ENCODE measurements around the gene BIRC2.

BIRC2 gene

GRCh38 chr11:102426000-102426399 lies 79.0 kb downstream of the BIRC2 start:
- no peak overlapping the region for H3K27ac ChIP-seq
- no peak for DNase-seq (ENCODE audit: low read depth, low spot score)

DNA sequence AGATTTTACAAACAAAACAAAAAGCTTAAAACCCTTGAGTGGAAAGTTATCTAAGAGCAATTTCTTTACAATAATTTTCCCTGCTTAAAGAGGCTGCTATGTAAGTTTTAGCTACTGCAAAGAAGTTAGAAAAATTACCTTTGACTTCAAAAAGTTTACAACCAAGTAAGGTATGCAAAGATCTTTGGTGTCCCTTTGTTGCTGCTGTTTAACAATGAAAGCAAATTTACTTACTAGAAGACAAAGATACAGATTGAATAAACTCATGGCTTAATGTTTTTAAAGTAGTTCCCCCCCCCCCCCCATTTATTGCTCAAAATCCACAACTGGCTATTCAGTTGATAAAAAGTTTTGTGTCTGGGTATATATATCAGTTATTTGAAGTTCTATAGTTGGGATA lies 79.6 kb downstream of the BIRC2 start:
- H3K27ac ChIP-seq, result no peak overlapping the region
- DNase-seq (ENCODE audit: low read depth, low spot score), result no peak

DNA sequence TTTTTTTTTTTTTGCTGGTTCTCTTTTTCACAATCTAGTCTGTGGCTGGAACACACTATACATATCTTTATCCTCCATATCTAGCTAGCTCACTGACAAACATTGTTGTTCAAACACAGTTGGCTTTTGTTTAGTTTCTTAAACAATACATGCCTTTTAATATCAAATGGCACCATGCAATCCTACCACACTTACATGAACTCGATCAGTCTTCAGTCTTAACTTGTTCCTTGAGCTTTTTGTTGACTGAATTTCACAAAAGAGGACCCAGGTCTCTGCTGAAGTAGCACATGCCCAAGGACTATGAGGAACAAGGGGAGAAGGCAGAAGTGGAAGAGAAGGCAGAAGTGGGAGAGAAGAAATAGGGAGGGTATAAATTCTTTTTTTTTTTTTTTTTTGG lies 80.1 kb downstream of the BIRC2 start:
- DNase-seq (ENCODE audit: low read depth, low spot score), result no peak
- no peak overlapping the region for H3K27ac ChIP-seq
